GM18873 (cell line): ENCODE measurements around the gene DNAJC5G.
A peak's percentile ranks its signal among the peaks of the same experiment; 100 is the strongest.
"Not testable (repeated sequence)": the region's sequence is repeated elsewhere in the genome, so short reads cannot be mapped to it uniquely, and the experiment has no call there.

ENCODE experiments used
- ATAC-seq: cut with Tn5 transposase; IDR thresholded peaks from one replicate; pipeline ENCODE4 v1.9.1; 2021; ENCODE audit warnings: mild to moderate bottlenecking, moderate library complexity, moderate number of reproducible peaks; ENCODE audit not compliant: unreplicated experiment, low FRiP score

The DNAJC5G gene

DNA sequence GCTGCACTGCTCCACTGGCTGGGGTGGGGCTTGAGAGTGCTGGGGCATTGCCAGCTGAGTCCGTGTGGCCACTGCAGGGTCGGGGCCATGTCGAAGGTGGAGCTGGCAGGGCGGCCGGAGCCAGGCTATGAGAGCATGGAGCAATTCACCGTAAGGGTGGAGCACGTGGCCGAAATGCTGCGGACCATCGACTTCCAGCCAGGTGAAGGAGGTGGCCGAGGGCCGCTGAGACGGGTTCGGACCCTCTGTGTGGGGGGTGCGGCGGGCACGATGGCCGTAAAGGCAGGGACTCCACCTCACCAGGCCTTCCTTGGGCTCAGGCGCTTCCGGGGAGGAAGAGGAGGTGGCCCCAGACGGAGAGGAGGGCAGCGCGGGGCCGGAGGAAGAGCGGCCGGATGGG is 30.9 kb downstream of the DNAJC5G start:
- no peak for ATAC-seq

DNA sequence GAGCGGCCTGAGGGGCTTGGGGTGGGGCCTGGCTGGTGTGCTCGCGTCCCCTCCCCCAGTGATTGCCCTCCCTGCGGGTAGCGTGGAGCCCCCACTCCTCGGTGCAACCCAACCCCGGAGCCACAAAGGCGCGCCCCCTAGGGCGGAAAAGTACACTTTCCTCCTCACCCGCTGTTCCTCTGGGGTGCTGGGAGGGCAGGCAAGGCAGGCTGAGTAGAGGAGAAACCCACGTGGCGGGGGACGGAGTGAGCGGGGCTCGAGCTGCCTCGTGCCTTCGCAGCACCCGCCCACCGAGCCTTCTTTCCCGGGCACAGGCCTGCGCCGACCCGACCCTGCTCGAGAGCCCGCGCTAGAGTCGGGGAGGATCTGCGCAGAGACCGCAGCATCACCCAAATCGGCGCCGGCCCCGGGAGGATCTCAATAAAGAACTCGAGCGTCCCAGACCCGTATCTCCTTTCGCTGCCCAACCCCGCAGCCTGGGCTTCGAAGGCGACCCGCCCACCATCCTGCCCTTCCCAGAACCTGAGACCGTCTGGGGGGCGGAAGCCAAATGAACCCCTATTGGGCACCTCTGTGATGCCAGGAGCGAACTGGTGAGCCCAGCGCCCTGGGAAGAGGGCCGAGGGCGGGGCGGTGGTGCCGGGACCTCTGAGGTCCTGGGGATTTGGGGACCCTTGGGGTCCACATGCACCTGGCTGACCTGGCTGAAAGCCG is 31.5 kb downstream of the DNAJC5G start:
- no peak for ATAC-seq

DNA sequence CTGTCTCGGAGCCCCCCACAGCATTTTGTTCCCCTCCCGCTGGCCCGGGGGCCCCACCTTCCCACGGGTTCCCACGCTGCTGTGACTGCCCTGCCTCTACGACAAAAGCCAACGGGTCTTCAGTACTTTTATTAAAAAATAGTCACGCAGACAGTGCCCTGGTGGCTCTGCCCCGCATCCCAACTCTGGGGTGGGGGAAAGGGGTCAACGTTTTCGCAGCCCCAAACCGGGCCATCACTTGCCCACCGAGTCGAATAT is 32.0 kb downstream of the DNAJC5G start:
- no peak for ATAC-seq

DNA sequence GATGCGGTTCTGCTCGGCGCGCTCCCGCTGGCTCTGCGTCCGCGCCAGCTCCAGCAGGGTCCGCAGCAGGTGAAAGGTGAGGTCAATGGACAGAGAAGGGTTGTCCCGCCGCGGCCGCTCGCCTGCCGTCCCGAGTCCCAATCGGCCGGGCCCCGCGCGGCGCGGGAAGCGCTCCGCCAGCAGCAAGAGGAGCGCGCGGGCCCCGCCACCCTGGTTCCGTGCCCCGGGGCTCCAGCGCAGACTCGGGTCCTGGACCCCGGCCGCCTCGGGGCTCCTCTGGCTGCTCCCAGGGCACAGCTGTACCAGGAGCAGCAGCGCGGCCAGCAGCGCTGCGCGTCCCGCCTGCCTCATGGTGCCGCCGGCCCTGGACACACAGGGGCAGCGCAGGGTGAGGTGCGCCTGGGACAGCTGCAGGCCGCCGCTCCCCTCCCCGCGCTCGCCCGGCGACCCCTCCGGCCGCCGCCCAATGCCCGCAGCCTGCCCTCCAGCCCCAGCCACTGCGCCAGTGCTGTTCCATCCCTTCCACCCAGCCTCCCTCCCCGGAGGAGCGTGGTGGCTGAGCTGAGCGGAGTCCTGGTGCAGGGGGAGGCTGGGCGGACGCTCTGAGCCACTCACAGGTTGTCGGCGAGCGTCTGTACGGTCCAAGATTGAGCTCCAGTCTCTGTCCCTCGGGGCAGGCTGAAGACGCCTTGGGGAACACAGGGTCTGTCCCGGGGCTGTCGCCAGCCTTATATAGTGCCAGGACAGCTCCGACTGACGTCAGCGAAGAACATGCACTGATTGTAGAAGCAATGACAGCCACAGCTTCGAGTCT is 32.5 kb downstream of the DNAJC5G start:
- ATAC-seq, result no peak

DNA sequence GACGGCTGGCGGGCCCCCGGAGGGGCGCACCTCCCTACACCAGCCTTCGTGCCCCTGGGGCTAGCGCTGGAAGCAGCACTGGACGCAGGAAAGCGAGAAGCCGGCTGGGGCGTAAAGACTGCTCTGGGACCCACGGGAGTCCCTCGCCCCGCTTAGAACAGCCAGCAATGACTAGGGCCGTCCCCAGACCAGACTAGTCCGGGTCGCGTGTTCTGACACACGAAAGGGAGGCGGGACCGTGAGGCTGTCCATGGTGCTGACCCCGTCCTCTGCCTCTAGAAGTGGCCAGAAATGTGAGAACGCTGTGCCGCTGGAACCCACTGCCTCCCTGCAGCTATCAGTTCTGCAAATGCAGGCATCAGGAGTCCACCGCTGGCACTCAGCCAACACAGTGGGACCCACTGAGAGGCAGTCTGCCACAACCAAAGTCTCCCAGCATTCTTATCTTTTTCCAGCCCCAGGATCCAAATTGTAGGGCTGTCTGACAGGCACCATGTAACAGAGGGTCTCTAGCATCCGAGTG is 33.2 kb downstream of the DNAJC5G start, which contains the start of gene UCN:
UCN (minus strand) TSS at position 87 of the 523 bp plus-strand sequence. CDS start 550 bp downstream, outside the sequence.
- no peak for ATAC-seq

DNA sequence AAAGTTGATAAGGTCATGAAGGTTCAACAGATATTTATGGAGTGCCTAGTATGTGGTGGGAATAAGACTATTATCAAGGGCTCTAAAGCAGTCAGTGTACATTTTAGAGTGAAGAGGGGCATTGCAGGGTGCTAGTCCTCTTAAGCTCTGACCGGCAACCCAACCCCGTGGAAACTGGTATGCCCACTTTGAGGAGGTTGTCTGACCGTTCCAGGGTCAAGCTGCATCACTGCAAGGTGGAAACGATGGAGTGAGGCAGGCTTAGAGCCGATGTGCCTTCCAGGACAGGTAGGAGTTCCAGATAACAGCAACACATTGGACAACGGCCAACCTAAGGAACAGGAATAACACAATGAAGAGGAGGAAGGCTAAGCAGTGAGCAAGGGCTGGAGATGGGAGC is 34.4 kb downstream of the DNAJC5G start:
- ATAC-seq, result no peak

DNA sequence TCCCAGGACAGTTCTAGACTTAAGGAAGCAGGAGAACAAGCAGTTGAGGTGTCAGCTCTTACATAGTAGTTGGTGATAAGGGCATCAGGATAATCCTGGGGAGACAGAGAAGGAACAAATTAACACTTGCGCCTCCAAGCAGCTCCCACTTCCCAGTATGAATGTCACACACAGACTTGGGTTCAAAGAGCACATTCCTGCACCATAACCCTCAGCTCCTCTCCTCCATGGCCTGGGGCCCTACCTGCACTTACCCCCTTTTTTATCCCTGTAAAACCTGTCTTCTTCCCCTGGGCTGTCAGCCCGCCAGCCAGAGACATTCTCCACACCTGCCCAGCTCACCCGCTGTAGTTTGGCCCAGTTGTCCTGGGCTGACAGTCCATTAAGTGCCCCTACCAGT is 36.9 kb downstream of the DNAJC5G start:
- ATAC-seq, result no peak

DNA sequence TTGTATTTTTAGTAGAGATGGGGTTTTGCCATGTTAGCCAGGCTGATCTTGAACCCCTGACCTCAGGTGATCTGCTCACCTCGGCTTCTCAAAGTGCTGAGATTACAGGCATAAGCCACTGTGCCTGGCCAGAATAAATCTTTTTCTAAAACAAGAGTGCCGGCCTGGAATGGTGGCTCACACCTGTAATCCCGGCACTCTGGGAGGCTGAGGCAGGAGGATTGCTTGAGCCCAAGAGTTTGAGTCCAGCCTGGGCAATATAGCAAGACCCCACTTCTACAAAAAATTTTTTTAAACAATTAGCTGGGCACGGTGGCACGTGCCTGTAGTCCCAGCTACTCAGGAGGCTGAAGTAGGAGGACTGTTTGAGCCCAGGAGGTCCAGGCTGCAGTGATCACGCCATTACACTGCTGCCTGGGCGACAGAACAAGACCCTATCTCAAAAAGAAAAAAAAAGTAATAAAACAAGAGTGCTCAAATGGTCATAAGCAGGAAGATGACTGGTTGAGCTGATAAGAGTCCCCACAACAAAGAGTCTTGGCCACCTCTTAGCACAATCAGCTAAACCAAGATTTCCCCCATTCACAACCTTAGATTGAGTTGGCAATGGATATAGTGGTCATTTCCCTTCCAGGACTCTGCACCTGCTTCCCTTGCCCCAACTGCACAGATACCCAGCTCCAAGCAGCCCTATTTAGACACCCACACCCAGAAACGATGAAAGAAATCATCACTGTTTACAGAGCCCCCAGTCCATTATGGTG is 38.8 kb downstream of the DNAJC5G start:
- no peak for ATAC-seq

DNA sequence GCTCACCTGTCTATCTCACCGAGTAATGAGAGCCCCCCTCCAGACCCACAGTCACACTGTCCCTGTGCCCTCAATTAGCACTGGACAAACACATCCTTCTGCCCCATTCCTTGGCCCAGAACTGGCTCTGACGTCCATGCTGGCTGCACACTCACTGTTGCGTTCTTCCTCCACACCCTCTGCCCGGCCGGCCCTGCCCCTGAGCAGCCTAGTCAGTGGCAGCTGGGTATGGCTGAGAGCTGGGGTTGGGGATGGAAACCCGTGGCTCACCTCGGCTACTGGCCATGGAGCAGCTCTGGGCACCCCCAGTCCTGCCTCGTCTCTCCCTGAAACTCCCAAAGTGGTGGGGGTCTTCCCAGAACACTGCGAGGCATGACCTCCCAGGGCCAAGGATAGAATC is 39.5 kb downstream of the DNAJC5G start:
- no peak for ATAC-seq

DNA sequence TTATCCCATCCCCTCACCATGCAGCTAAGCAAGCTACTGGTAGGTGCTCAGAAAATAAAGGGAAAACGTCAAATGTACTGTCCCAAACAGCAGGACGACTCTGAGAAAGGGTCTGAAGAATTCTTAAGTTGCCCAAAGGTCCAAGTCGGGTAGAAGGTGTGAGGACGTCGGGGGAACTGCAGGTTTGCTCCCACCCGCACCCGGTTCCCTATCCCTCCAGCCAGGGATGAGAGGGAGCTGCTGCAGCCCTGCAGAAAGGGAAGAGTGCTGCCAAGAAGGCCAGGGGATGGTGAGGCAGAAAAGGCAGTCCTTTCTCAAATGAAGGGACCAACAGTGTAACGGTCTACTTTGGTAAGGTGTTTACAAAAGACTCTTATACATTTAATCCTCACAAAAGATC is 39.9 kb downstream of the DNAJC5G start:
- ATAC-seq, result no peak

DNA sequence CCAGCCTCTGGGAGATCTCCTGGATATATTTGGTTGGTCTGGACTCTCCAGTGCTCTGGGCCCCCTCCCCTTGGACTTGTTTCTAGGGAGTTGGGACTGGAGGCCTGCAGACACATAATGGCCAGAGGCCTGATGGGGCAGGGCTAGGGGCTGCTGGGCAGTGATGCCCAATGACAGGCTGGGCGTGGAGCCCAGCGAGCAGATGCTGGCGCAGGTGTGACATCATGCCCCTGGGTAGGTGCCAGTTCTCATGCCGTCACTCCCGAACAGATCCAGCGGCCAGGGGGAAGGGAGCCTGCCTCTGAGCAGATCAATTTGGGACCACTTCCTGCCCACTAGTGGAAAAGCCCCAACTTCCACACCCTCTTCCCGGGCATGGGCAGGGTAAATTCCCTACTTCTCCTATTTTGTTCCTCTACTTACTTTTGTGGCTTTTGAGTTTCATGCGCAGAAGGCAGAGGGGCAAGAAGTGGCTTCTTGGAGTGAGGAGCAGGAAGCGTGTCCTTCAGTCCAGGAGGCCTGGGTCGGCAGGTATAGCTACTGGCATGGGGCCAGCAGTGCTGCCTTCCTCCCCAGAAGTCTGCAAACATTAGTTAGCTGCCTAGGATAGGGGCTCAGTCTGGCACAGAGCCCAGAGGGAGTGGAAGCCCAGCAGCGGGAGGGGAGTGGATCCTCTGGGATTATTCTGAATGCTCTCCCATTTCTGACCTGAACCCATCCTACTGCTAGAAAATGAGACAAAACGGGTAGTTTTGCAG is 41.6 kb downstream of the DNAJC5G start:
- ATAC-seq, result no peak

DNA sequence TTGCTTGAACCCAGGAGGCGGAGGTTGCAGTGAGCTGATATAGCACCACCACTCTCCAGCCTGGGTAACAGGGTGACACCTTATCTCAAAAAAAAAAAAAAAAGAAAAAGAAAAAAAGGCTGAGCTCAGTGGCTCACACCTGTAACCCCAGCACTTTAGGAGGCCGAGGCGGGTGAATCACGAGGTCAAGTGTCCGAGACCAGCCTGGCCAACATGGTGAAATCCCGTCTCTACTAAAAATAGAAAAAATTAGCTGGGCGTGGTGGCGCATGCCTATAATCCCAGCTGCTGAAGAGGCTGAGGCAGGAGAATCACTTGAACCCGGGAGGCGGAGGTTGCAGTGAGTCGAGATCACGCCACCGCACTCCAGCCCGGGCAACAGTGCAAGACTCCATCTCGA is 44.6 kb downstream of the DNAJC5G start:
- not testable (repeated sequence) for ATAC-seq

DNA sequence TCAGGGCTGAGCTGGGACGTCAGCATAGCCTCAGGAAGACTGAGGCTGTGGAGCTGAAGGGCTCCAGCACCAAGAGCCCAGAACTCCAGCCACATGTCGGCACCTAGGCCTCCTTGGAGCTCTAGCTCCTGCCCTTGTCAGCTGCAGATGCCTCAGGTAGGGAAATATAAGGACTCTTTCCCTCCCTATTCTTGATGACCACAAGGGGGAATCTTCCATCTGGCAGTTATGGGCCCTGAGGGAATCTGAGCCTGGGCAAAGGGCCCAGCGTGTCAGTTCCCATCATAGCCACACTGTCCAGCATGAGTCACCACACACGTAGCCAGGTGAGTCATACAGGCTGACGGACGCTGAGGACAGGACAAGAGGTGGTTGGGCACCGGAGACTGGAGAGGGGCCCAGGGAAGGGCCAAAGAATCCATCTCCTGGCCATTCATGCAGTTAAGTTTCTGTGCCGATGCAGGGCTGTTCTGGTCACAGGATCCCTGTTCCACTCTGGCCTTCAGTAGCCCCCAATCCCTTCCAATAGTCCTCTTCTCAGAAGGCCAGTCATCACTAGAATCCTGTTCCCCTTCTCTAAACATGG is 45.8 kb downstream of the DNAJC5G start:
- ATAC-seq, result no peak

DNA sequence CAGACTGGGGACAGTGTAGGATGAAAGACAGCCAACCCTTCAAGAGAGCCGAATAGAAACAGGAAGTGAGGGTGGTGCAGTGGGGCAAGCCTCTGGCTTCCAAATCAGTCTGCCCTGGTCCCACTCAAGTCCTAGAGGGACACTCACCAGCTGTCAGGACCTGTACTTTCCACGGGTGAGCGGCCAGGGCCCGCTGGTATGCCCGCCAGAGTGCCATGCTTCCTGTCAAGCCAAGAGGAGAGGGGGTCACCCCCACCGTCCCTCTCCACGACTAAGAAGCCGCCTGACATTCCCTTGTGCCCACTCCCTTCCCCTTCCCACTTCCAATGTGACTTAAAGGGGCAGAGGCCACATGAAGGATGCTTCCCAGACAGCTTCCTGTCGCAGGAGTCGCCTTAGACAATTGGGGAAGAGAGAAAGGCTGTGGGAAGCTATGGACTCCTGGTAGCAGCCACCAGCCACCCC is 47.1 kb downstream of the DNAJC5G start:
- ATAC-seq, result no peak

DNA sequence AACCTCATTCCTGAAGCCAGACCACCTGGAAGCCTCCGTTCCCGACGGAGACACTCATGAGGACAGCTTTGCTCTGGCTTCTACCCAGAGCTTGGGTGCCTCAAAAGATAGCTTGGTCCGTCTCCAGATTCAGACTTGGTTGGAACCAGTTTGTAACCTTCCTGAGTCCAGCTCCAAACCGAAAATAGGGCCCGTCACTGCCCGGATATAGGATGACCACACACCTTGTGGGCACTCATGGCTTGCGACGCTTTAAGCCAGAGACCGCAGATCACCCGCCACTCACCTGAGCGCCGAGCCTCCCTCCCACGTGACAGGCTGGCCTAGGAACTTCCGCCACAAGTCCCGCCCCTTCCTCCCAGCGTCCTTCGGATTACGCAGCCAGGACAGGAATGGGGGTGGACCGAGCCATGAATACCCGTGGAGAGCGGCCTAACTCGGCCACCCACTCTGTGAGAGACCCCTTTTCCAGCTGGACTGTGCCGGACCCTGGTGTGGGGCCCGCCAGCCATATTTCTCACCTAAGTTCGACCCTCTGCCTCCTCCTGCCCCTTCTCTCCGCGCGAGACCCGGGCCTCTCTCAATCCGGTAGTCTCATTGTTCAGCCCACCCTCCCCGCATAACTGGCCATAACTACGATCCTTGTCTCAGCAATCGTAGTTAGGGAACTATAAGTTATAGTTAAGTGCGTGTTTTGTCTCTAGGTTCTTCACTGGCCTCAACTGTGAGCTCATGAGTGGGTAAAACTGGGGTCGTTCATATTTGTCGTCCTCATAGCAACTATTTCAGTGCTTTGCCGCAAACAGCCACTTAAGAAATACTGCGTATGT is 47.7 kb downstream of the DNAJC5G start, which contains the start of gene MPV17:
MPV17 (minus strand) TSS at position 332 of the 830 bp plus-strand sequence. CDS start 580 bp downstream, outside the sequence.
- peak; percentile 72 for ATAC-seq

DNA sequence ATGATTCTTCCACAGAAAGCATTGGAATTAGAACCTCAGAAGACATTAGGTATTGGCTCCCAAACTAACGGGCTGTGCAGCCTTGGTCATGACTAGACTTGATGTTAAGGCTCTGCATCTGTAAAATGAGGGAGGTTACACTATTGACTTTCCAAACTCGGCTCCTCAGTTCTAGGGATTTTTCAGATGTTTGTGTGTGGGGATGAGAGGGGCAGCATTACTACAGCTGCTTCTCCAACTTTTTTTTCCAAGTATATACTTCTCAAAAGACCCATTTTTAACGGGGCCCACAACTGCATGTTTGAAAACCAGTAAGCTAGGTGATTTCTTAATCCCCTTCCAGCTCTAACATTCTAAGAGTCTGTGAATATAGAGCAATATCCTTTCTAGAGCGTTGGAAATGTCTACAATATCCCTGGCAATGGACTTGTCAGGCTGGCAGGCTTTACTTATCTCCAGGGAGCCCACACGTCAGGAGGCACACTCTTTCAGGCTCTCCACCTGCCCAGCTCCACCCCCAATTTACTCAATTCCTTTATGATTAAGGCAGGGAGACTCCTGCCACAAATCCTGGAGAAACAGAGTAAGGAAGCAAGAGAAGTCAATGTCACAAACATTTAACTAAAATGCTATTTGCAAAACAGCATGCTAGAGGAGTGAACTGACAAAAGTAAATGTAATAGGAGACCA is 48.5 kb downstream of the DNAJC5G start:
- ATAC-seq, result no peak

DNA sequence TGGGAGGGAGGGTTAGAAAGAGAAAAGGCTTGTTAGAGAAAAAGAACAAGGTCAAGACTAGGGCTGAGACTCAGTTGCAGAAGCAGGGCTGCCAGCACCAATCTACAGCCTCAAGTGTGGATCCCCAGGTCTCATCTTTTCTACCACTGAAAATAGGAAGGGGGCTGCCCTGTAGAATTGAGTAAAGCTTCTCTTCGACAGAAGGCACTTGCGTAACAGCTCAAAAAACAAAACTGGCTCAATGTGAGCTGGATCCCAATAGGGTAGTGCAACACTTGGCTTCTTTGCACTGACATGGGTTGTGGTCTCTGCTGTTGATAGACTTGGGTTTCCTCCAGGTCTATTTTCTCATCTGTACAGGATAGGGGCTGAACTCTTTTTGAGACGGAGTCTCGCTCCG is 49.5 kb downstream of the DNAJC5G start:
- no peak for ATAC-seq
